OCI-LY3 (cell line): ENCODE measurements around the gene GAS7.

Experiments used
- H2AFZ ChIP-seq: fragments of 200-600, 300-600 bp; shearing (Covaris generic); 2 replicates; pipeline ENCODE4 v1.6.0; 2014; ENCODE audit warnings: antibody characterized with exemption, low read depth, low read length
- H3K27ac ChIP-seq: fragments of 200-600, 300-600 bp; sonication (generic); 2 replicates; pipeline ENCODE4 v1.5.1; 2014; ENCODE audit warnings: mild to moderate bottlenecking, low read length, moderate library complexity, mixed read lengths
- H3K27me3 ChIP-seq: fragments of 200-600, 300-600 bp; sonication (generic); 2 replicates; pipeline ENCODE4 v1.6.1; 2014; ENCODE audit warnings: low read depth, low read length, mixed read lengths
- H3K36me3 ChIP-seq: fragments of 200-600, 300-600 bp; sonication (generic); replicated peaks from 2 replicates; pipeline ENCODE3; 2014; ENCODE audit warnings: low read depth, low read length, mixed read lengths
- H3K4me1 ChIP-seq: fragments of 300-600, 200-600 bp; sonication (generic); 2 replicates; pipeline ENCODE4 v1.6.1; 2014; ENCODE audit warnings: low read length, mixed read lengths
- H3K4me2 ChIP-seq: fragments of 200-600, 300-600 bp; sonication (generic); 2 replicates; pipeline ENCODE4 v1.6.1; 2014; ENCODE audit warnings: low read length, mixed read lengths
- H3K4me3 ChIP-seq: fragments of 300-600, 200-600 bp; sonication (generic); 2 replicates; pipeline ENCODE4 v1.5.1; 2014; ENCODE audit warnings: antibody characterized with exemption, mild to moderate bottlenecking, low read length, moderate library complexity
- H3K79me2 ChIP-seq: fragments of 300-600, 200-600 bp; shearing (Covaris generic); 2 replicates; pipeline ENCODE4 v1.6.1; 2014; ENCODE audit warnings: mild to moderate bottlenecking, low read length, mixed read lengths
- H3K9ac ChIP-seq: fragments of 300-600, 200-600 bp; shearing (Covaris generic); 2 replicates; pipeline ENCODE4 v1.6.0; 2014; ENCODE audit warnings: mild to moderate bottlenecking, low read length, moderate library complexity
- H3K9me3 ChIP-seq: fragments of 200-600, 300-600 bp; shearing (Covaris generic); 2 replicates; pipeline ENCODE4 v1.6.1; 2014; ENCODE audit warnings: low read length, mixed read lengths; ENCODE audit not compliant: insufficient read depth
- H4K20me1 ChIP-seq: fragments of 200-600, 300-600 bp; sonication (generic); 2 replicates; pipeline ENCODE4 v1.6.1; 2016; ENCODE audit warnings: low read length, mixed read lengths; ENCODE audit not compliant: insufficient read depth
- CTCF ChIP-seq: fragments of 200-600, 300-600 bp; sonication (generic); IDR thresholded peaks from 2 replicates; pipeline ENCODE4 v1.5.1; 2014; ENCODE audit warnings: antibody characterized with exemption, low read length, low read depth
- EZH2phosphoT487 ChIP-seq: fragments of 200-600 bp; shearing (Covaris generic); IDR thresholded peaks from 2 replicates; pipeline ENCODE4 v1.6.1; 2018; ENCODE audit warnings: antibody characterized with exemption, mixed run types, low read depth

Gene GAS7

DNA sequence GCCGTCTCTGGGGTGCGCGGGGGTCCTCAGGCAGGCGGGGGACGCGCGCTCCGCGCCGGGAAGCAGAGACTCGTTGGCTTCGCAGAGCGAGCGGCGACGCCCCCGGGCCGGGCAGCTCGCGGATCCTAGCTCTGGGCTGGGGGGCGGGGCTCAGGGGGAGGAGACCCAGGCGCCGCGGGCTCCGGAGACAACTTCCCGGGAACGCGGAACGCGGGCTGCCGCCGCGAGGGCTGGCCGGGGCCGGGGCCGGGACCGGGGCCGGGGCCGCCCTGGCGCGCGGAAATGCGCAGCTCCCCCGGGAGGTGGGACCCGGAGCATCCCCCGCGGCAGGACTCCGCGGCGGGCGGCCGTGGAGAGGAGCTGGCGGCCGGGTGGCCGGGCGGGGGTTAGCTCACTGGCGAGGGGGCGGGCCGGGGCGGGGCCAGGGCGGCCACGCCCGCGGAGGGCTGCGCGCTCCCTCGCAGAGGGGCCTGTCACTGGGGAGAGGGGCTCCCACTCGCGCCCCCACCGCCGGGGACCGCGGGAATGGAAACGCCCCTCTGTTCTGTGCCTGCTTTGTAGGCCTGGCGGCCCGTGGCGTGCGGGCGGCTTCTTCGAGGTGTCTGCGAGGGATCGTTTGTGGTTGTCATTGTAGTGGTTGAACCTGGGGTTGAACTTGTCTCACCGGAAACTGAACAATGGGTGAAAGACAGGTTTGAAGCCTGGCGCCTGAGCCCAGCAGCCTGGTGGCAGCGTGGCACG lies at the start of gene GAS7:
GAS7 (minus strand) TSS at position 98 of the 741 bp plus-strand sequence.
- Histone ChIP-seq H3K9me3 (no peaks in the 10 kb centered on the region), H3K9ac (no peak within 1 kb of the TSS), H3K27ac (no peak within 1 kb of the TSS), H3K4me3 (no peak within 1 kb of the TSS), H3K4me2 (no peak within 1 kb of the TSS), H3K79me2 (no peaks in the 10 kb centered on the region), H4K20me1 (no peaks in the 10 kb centered on the region), H3K4me1 (no peaks in the 10 kb centered on the region), H3K27me3 (no peaks in the 10 kb centered on the region), H3K36me3 (no peaks in the 10 kb centered on the region), H2AFZ (no peak within 1 kb of the TSS)
- TF ChIP-seq CTCF: no peak
- no peak for TF ChIP-seq EZH2phosphoT487

DNA sequence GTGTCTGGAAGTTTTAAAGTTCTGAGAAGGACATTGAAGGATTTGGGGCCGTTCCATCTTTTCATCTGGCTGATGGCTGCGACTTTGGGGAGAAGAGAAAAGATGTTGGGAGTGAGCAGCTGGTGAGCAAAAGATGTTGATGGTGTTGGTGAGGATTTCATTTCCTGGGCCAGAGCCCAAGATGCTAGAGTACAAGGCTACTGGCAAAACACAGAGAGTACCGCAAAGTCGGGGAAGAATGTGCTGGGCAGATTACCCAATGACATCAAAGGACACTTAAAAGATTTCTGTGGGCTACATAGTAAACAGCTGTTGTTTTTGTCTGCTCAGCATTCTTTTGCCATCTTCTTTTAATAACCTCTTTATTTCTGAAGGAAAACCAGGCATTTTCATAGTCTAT lies 49.4 kb upstream of the GAS7 start:
- no peaks in the 10 kb centered on the region for H3K27me3 ChIP-seq
- no peaks in the 10 kb centered on the region for H3K36me3 ChIP-seq
- H4K20me1 ChIP-seq: no peaks in the 10 kb centered on the region
- peaks cover 8% of the 10 kb centered on the region for H3K4me1 ChIP-seq
- no peak overlapping the region for H3K9ac ChIP-seq
- H2AFZ ChIP-seq: no peak overlapping the region
- no peak for TF ChIP-seq EZH2phosphoT487
- no peak for TF ChIP-seq CTCF
- no peaks in the 10 kb centered on the region for H3K9me3 ChIP-seq
- no peak overlapping the region for H3K4me3 ChIP-seq
- no peak overlapping the region for H3K4me2 ChIP-seq
- no peak overlapping the region for H3K27ac ChIP-seq
- no peaks in the 10 kb centered on the region for H3K79me2 ChIP-seq

- H3K9me3 ChIP-seq: no peaks in the 10 kb centered on the region
- no peak for TF ChIP-seq EZH2phosphoT487
- no peak for TF ChIP-seq CTCF
- H3K27ac ChIP-seq: no peak overlapping the region
These were observed 45.8 kb upstream of the GAS7 start for GRCh38 chr17:10243883-10244844.

GRCh38 chr17:10241781-10242180 lies 43.4 kb upstream of the GAS7 start:
- TF ChIP-seq CTCF (no peak), EZH2phosphoT487 (no peak)
- Histone ChIP-seq H2AFZ (no peak overlapping the region), H3K36me3 (no peaks in the 10 kb centered on the region), H3K27ac (no peak overlapping the region), H4K20me1 (no peaks in the 10 kb centered on the region), H3K9ac (no peak overlapping the region), H3K9me3 (no peaks in the 10 kb centered on the region), H3K27me3 (no peaks in the 10 kb centered on the region), H3K4me1 (no peaks in the 10 kb centered on the region), H3K79me2 (no peaks in the 10 kb centered on the region), H3K4me2 (no peak overlapping the region), H3K4me3 (no peak overlapping the region)

More at GRCh38 chr17:10243883-10244844, 45.8 kb upstream of the GAS7 start:
- Histone ChIP-seq H2AFZ (no peak overlapping the region), H3K79me2 (no peaks in the 10 kb centered on the region), H3K4me3 (no peak overlapping the region), H3K9ac (no peak overlapping the region), H3K4me2 (no peak overlapping the region), H3K27me3 (no peaks in the 10 kb centered on the region), H3K36me3 (no peaks in the 10 kb centered on the region), H4K20me1 (no peaks in the 10 kb centered on the region), H3K4me1 (no peaks in the 10 kb centered on the region)
